AG08396 (cell line): ENCODE data around the gene SHMT2.

Source experiments
- DNase-seq: peaks from one replicate; pipeline ENCODE4 v3.0.0; 2012; ENCODE audit warnings: low spot score, mixed read lengths

The SHMT2 gene

GRCh38 chr12:57198329-57198728 is 31.2 kb upstream of the SHMT2 start:
- no peak for DNase-seq

GRCh38 chr12:57199191-57199590 is 30.3 kb upstream of the SHMT2 start:
- DNase-seq, result no peak

GRCh38 chr12:57200497-57200896 is 29.0 kb upstream of the SHMT2 start:
- DNase-seq, result no peak

GRCh38 chr12:57201219-57201618 is 28.3 kb upstream of the SHMT2 start:
- DNase-seq, result no peak

- no peak for DNase-seq
Observed at GRCh38 chr12:57201631-57202030, 27.9 kb upstream of the SHMT2 start.

GRCh38 chr12:57202321-57202720 is 27.2 kb upstream of the SHMT2 start:
- DNase-seq, result no peak

GRCh38 chr12:57203201-57203600 is 26.3 kb upstream of the SHMT2 start:
- no peak for DNase-seq

GRCh38 chr12:57203791-57204190 is 25.7 kb upstream of the SHMT2 start:
- DNase-seq, result no peak

- DNase-seq, result no peak
Observed at GRCh38 chr12:57204454-57204853, 25.1 kb upstream of the SHMT2 start.

- DNase-seq, result no peak
Observed at GRCh38 chr12:57205186-57205585, 24.3 kb upstream of the SHMT2 start.

GRCh38 chr12:57205931-57206330 is 23.6 kb upstream of the SHMT2 start:
- no peak for DNase-seq

- no peak for DNase-seq
Observed at GRCh38 chr12:57207731-57208630, 21.5 kb upstream of the SHMT2 start.

GRCh38 chr12:57208631-57209282 is 20.8 kb upstream of the SHMT2 start:
- no peak for DNase-seq

GRCh38 chr12:57209916-57210315 is 19.6 kb upstream of the SHMT2 start:
- DNase-seq, result no peak

GRCh38 chr12:57210461-57210860 is 19.1 kb upstream of the SHMT2 start:
- no peak for DNase-seq

- no peak for DNase-seq
Observed at GRCh38 chr12:57210926-57211692, 18.4 kb upstream of the SHMT2 start.

- no peak for DNase-seq
Observed at GRCh38 chr12:57211791-57212700, 17.5 kb upstream of the SHMT2 start.

- DNase-seq, result no peak
Observed at GRCh38 chr12:57212701-57213057, 16.8 kb upstream of the SHMT2 start.

GRCh38 chr12:57213058-57213715 is 16.3 kb upstream of the SHMT2 start:
- DNase-seq, result peak; percentile 95

- DNase-seq, result no peak
Observed at GRCh38 chr12:57213763-57214397, 15.6 kb upstream of the SHMT2 start.

- DNase-seq, result peak; percentile 75
Observed at GRCh38 chr12:57214398-57214781, 15.1 kb upstream of the SHMT2 start.
